GM21786 (cell line): ENCODE data around the gene USP47.
"Not testable (repeated sequence)": the region's sequence is repeated elsewhere in the genome, so short reads cannot be mapped to it uniquely, and the experiment has no call there.

Experiments used
- ATAC-seq: cut with Tn5 transposase; IDR thresholded peaks from one replicate; pipeline ENCODE4 v1.9.1; 2021; ENCODE audit not compliant: unreplicated experiment

The USP47 gene

DNA sequence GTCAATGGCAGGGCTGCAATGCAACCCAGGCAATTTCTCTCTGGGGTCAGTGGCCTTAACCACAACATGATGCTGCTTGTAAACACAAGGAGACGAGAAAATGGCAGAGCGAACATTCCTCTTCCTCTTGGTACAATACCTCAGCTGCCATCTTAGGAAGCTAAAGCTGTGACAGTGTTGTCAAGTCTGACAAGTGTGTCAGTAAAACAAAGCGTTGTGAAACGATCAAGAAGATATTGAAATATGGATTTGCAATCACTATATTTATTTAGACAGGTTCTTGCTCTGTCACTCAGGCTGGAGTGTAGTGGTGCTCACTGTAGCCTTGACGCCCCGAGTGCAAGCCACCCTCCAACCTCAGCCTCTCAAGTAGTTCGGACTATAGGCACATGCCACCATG lies 14.5 kb upstream of the USP47 start:
- ATAC-seq, result no peak

DNA sequence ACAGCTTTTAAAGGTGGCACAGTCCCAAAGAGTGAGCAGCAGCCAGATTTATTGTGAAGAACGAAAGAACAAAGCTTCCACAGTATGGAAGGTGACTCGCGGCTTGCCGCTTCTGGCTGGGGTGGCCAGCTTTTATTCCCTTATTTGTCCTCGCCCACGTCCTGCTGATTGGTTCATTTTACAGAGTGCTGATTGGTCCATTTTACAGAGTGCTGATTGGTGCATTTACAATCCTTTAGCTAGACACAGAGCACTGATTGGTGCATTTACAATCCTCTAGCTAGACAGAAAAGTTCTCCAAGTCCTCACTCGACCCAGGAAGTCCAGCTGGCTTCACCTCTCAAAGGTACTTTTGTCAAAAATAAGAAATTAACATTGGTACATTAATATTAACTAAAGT lies 10.4 kb upstream of the USP47 start:
- not testable (repeated sequence) for ATAC-seq

DNA sequence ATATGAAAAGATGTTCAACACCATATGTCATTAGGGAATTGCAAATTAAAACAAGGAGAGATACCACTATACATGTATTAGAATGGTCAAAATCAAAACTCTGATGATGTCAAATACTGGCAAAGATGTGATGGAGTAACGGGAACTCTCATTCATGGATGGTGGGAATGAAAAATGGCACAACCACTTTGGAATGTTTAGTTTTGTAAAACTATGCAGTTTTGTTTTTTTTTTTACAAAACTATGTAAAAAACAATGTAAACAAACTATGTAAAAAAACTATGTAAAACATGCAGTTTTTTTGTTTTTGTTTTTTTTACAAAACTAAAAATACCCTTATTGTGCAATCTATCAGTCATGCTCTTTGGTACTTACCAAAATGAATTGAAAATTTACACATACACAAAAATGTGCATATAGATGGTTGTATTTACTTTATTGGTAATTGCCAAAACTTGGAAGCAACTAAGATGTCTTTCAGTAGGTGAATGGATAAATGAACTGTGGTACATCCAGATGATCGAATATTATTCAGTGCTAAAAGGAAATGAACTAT lies 5.0 kb upstream of the USP47 start:
- no peak for ATAC-seq

DNA sequence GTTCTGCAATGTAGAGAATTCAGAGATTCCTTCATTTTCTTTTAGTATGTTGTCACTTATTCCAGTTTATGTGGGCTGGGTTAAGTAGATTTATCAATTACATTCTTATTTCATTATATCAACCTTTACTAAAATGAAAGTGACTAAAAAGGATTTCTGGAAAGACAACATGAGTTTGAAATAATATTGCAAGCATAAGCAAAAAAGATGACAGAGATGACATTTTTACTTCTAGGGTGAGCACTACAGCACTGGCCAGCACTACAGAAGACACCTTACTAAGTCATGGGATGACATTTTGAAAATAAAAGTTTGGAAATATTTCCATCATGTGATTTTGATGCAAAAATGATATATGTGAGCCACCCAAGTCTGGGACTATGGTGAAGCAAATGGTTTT lies 2.1 kb upstream of the USP47 start:
- no peak for ATAC-seq

DNA sequence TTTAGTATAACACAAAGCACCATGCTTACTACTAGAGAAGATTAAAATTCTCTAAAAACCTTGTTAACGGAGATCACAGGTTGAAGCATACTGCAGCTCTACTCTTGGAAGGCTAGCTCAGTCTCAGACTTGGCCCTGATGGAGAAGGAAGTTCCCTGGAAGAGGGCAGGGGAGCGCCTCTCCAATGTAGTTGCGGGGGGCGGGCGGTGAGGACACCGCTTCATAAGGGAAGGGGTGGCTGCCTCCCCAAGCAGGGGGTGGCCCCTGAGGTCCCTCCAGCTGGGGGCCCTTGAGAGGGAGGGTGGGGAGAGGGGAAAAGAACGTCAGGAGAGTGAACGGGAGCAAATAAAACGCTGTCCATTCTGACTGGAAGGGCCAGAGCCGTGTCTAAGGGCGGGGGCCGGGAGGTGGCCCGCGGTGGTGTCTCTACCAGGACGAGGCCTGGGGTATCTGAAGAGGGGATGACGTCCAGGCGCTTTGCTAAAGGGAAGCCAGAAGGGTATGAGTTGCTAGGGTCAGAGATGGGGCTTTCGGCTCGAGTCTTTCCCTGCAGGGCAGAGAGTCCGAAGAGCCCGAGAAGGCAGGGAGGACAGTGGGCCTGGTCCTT lies 553 bp upstream of the USP47 start:
- ATAC-seq, result peak; percentile 32

DNA sequence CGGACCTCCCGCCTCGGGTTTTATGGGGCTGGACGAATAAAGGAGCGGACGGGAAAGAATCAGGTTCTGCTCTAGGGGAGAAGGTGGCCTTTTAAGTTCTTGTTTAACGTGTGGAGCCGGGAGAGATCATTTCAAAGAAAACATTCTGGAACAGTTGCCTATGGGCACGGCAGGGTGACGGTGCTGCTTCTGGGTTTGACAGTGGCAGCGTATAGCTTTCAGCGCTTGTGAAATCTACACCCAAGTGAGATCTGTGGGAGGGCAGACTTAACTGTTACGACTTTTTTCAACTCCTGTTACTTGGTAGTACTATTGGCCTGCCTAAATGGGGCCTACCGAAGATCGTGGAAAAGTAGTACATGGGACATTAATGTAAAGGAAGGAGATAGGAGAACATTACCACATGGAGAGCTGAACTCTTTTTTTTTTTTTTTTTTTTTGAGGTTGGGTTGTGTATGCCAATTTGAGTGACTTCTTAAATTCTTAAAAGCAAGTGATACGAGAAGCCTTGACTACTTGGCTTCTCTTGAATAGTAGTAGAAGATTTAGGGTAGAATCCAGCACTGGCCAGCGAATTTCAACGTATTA lies 743 bp downstream of the USP47 start:
- peak; percentile 49 for ATAC-seq

- ATAC-seq, result no peak
Observed at GRCh38 chr11:11843211-11843621, 1.4 kb downstream of the USP47 start.

DNA sequence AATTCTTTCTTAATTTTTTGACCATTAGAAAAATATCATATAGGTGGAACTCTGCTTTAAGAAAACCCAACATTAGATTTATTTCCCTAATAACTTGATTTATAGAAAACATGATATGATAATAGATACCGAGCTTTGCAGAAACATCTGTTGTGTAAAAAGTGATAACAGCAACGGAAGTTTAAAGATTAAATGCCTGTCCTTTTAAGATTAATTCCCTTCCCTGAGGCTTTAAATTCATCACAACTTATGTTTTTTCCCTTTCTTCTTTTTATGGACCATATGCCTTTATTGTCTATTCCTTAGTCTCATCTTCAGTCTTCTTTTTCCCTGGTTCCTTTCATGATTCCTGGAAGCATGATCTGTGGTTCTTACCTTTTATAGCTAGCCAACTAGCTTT lies 1.9 kb downstream of the USP47 start:
- ATAC-seq, result no peak

- ATAC-seq, result no peak
Observed at GRCh38 chr11:11844272-11844671, 2.5 kb downstream of the USP47 start.

DNA sequence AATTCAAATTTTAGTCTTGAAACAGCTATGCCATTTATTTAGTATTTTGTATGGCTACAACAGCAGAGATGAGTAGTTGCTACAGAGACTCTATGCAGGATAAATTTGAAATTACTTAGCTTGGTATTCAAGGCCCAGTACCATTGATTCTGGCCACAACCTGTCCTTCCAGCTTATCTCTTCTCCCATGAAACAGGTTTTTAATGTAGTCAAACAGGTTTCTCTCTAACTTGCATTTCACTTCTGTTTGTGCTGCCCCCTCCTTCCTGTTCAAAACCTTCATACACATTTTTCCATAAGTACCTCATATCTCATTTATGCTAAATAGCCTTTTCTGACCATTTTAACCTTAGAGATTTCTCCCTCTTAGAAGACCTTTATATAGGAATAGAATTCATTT lies 3.3 kb downstream of the USP47 start:
- ATAC-seq, result no peak

DNA sequence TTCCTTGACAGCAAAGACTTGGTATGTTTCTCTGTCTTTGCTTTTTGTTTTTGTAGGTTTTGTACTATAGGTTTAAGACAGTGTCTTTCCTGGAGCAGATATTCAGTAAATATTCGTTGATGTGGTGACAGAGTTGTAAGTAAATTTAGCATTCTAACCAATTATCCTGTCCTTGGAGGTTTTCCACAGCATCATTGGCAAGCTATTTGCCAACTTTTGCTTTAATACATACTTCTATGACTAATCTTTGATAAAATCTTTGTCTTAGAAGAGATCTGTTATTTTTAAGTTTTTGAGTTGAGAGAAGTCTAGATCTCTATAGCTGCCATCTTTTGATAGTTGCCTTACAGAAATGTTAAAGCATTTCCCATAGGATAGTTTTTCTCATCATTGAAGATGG lies 3.8 kb downstream of the USP47 start:
- no peak for ATAC-seq

- ATAC-seq, result no peak
Observed at GRCh38 chr11:11847082-11847481, 5.3 kb downstream of the USP47 start.

- peak; percentile 66 for ATAC-seq
Observed at GRCh38 chr11:11848891-11849746, 7.3 kb downstream of the USP47 start.

- no peak for ATAC-seq
Observed at GRCh38 chr11:11850668-11851067, 8.9 kb downstream of the USP47 start.

DNA sequence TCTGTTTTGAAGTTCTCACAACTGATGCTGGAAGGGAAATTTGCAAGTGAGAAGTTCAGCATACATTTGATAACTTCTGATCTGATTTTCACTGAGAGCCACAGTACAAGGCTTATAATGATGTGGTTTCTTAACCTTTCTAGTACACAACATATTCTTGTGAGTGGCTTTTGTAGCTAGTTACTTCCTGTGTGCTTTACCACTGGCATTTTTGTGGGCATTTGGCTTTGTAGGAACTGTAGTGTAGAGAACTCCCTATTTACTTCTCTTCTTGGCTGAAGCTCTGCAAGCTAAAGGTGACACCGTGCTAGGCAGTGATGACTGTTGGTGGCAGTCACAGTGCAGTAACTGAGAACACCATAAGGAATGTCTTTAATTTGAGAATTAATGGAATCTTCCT lies 14.9 kb downstream of the USP47 start:
- ATAC-seq, result peak; percentile 81

GRCh38 chr11:11857769-11858168 lies 16.0 kb downstream of the USP47 start:
- ATAC-seq, result no peak

GRCh38 chr11:11858676-11859075 lies 16.9 kb downstream of the USP47 start:
- no peak for ATAC-seq

DNA sequence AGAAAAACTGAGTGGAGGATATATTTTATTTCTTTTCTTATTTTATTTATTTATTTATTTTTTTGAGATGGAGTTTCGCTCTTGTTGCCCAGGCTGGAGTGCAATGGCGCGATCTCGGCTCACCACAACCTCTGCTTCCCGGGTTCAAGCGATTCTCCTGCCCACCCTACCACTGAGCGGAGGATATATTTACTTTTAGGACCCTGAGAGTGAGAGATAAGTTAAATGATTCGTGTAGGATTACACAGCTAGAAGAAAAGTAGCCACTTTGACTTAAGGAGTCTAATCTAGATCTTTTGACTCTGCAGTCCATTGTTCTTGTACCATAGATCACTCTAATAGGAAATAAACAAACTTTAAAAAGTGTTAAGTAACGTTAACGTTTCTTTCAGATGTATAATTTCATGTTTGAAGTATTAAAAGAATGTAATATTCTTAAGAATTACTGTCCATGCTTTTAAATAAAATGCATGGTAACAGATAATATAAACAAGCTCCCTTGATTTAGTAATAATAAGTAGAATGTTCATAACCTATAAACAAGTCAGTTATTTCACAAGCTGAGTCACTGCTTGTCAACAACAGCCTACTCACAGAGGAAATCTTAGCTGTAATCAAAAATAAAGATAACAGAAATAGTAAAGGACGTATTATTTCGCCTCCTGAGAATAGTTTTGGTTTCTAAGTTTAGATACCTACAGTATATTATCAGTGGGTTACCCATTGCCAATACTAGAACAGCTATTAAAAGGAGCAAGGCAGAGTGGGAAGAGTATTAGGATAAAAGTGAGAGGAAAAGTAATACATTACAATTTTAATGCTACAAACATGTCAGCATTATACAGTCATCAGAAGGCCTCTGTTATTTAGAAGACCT lies 18.6 kb downstream of the USP47 start:
- no peak for ATAC-seq

DNA sequence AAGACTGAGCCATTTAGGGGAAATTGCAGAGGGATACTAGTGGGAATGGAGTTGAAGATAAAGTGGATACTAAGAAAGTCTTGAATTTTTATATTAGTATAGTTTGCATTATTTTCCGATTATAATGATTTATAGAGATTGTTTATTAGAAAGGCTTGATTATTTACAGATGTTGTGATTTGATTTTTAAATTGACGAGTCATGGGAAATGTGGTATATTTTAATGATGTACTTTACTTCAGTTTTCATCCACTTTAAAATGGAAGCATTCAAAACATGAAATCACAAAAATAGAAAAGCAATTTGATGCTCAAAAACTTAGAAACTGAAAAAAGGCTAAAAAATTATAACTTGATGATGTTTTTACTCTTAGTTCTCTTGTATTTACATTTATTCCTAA lies 21.2 kb downstream of the USP47 start:
- no peak for ATAC-seq

DNA sequence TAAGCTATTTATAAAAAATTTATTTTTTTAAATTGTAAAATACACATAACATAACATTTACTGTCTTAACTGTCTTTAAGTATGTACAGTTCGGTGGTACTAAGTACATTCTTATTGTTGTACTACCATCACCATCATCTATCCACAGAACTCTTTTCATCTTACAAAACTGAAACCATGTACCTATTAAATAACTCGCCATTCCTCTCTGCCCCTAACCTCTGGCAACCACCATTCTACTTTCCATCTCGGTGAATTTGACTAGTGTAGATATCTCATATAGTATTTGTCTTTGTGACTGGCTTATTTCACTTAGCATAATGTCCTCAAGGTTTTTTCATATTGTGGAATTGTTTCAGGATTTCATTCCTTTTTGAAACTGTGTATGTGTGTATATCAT lies 22.6 kb downstream of the USP47 start:
- no peak for ATAC-seq

DNA sequence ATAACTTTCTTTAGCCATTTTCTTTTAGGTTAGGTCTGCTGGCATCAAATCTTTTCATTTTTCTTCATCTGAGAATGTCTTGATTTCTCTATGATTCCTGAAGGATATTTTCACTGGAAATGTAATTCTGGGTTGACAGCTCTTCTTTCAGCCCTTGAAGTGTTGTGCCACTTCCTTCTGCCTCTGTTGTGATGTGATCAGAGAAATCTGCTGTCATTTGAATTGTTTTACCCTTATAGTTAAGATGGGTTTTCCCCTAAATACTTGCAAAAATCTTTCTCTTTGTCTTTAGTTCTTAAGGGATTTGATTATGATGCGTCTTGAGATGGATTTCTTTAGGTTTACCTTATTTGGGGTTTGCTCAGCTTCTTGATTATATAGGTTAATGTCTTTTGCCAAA lies 23.0 kb downstream of the USP47 start:
- no peak for ATAC-seq
